ENCODE results near the gene BACE2.

- TF ChIP-seq, protein P1, sequence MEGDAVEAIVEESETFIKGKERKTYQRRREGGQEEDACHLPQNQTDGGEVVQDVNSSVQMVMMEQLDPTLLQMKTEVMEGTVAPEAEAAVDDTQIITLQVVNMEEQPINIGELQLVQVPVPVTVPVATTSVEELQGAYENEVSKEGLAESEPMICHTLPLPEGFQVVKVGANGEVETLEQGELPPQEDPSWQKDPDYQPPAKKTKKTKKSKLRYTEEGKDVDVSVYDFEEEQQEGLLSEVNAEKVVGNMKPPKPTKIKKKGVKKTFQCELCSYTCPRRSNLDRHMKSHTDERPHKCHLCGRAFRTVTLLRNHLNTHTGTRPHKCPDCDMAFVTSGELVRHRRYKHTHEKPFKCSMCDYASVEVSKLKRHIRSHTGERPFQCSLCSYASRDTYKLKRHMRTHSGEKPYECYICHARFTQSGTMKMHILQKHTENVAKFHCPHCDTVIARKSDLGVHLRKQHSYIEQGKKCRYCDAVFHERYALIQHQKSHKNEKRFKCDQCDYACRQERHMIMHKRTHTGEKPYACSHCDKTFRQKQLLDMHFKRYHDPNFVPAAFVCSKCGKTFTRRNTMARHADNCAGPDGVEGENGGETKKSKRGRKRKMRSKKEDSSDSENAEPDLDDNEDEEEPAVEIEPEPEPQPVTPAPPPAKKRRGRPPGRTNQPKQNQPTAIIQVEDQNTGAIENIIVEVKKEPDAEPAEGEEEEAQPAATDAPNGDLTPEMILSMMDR (conservative IDR thresholded peaks at IDR 0.05): no peak
- no peak for TF ChIP-seq ZFX (IDR thresholded peaks at IDR 0.05)
Measured at GRCh38 chr21:41318218-41318617, 150.3 kb downstream of the BACE2 start.
